ENCODE measurements around the gene UGT1A4.

Gene UGT1A4

DNA sequence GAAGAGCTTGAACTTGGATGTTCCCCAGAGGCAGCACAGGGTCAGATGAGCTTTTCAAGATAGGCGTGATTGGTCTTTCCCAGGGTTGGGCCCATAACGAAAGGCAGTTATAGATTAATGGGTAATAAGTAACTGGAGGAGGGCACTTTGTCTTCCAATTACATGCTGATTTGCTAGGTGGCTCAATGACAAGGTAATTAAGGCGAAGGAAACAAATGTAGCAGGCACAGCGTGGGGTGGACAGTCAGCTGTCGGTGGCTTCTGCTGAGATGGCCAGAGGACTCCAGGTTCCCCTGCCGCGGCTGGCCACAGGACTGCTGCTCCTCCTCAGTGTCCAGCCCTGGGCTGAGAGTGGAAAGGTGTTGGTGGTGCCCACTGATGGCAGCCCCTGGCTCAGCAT, at the start of gene UGT1A4:
UGT1A4 (plus strand) TSS at position 185 of the 400 bp plus-strand sequence; CDS start at position 270, 85 bp downstream.
- no peak for DNase-seq

DNA sequence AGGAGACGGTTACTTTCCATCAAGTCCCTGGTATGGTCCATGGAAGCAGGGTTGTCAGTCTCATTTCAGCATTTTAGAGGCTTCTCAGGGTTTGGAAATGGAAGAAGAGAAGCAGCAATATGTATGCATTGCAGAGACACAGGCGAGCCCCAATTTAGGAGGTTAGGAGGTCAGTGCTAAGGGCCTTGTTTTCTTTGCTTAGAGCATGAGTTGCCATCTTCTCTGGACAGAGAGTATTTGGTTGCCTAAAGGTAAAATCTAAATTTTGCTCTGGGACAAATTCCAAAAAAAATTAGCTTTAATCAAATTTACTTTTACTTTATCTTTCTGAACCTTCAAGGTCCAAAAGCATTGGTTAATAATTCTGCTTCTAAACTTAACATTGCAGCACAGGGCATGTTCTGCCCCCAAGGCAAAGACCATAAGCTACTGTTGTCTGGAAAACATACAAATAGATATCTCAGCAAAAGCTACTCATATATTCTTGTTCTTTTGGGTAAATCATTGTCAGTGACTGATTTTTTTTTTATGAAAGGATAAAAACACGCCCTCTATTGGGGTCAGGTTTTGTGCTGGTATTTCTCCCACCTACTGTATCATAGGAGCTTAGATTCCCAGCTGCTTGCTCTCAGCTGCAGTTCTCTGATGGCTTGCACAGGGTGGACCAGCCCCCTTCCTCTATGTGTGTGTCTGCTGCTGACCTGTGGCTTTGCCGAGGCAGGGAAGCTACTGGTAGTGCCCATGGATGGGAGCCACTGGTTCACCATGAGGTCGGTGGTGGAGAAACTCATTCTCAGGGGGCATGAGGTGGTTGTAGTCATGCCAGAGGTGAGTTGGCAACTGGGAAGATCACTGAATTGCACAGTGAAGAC, 47.0 kb upstream of the UGT1A4 start, which contains the start of gene UGT1A9:
UGT1A9 (plus strand) TSS at position 609 of the 872 bp plus-strand sequence; CDS start at position 646, 37 bp downstream.
- DNase-seq = no peak

DNA sequence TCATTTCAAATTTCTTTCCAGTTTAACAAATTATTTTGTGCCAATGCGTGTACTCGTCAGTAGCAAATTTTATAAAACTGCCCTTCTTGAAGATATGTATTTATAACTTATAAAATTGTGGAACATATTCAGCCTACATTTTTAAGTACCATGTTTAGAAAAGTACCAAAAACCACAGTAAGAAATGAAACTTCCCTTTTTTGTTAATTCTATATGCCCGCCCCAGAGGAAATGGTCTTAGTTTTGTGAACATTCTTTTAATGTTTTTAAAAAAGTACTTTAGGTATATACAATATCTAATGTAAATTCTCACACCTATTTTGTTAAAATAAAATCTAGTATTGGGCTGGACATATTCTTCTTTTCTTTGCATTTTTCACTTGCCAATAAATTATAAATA, 45.6 kb upstream of the UGT1A4 start:
- no peak for DNase-seq

DNA sequence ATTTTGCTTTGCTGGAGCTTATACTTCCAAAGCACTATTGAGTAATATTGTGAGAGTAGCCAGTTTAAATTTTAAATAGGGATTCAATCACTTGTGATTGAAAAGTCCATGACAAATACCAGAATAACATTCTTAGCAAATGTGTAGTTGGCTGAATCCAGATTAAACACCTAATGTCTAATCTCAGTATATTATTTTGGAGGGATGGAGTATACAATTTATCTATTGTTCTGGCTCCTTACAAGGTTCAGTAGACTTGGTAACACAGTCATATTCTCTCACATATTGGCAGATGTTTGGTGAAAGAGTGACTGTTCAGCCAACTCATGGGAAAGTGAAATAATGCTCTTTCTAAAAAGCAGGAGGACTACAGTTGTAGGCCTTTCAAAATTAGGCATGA, 44.6 kb upstream of the UGT1A4 start:
- no peak for DNase-seq

DNA sequence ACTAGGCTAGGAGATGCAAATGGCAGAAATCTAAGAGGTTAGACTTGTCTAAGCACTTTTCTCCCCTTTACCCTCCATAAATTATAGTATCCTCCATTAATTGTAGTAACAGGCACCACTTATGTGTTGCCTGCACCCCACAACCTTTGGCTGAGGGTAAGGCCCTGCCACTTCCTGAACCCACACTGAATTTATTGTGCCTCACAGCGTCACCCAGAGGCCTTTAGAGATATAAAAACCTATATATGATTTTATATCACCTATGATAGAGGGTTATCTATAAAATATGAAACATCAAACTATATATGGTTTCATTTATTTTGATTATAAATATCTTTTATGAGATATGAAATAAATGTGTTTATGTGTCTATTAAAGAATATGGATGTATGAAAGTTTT, 44.2 kb upstream of the UGT1A4 start:
- no peak for DNase-seq

DNA sequence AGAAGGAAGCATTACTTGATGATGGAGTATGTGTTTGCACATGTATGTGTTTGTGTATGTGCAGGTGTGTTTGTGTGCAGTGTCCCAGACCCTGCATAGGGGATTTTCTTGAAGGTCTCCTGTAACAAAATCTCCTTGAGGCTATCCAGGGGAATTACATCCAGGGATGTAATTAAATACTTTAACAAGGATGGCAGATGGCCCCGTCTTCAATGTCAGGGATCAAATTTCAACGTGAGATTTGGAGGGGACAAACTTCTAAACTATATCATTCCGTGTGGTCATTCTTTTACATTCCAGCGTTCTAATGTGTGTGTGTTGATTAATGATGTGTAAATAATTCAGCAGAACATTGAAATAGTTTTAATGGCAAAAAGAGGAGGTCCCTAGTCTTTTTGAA, 43.5 kb upstream of the UGT1A4 start:
- DNase-seq = no peak

DNA sequence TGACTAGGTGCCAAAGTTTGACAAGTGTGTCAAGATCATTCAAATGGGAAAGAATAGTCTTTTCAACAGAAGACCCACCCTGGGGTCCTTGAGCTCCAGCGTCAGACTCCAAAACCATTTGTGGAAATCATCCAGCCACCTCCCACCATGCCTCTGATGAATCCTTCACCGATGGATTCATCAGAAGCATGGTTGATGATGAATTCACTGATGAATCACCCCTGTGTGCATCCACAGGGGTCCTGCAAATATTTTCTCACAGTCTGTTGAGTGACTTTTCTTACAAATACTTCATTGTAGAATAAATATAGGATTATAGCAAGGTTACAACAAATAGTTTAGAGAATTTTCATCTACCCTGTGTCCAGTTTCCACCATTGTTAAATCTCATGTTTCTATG, 42.5 kb upstream of the UGT1A4 start:
- DNase-seq = no peak

DNA sequence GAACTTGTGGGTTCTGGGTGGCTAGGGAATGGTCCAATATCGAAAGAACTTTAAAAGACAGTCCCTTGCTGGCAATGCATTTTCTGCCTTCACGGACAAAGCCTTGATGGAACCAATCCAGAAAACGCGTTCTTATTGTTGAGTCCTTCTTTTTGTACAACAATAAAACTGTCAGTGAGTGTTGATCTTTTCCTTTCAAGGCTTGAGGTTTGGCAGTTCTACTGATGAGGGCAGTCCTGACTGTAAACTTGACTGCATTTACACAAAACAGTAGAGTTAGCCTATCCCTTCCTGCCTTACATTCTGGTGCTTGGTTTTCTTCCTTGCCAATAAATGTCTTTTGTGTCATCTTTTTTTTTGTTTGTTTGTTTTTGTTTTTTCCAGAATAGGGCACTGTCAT, 39.3 kb upstream of the UGT1A4 start:
- DNase-seq = no peak

DNA sequence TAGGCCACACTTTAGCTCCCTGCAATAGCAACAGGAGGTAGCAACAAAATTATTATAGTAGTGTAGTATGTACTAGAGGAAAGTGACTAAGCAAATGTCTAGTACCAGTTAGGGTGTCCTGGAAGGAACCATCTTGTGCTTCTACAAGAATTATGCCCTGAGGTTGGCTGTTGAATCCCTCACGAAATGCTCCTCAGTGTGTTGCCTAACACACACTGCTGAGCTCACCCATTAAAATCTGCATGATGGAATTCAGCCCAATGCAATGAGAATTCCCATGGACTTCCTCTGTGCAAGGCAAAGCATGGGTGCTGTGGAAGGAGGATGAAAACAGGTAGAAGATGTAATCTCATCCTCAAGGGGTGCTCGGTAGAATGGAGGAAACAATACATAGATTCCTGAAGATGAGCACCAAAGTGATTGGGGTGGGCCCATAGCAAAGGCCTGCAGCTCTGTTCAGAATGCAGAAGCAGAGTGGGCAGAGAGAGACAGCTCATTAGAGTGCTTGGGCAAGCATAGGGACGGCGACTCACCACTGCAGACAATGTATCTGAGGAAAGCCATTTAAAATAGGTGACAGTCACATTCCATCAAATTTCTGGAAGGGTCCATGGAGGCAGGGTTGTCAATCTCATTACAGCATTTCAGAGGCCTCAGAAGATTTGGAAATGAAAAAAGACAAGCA, 38.0 kb upstream of the UGT1A4 start:
- no peak for DNase-seq

DNA sequence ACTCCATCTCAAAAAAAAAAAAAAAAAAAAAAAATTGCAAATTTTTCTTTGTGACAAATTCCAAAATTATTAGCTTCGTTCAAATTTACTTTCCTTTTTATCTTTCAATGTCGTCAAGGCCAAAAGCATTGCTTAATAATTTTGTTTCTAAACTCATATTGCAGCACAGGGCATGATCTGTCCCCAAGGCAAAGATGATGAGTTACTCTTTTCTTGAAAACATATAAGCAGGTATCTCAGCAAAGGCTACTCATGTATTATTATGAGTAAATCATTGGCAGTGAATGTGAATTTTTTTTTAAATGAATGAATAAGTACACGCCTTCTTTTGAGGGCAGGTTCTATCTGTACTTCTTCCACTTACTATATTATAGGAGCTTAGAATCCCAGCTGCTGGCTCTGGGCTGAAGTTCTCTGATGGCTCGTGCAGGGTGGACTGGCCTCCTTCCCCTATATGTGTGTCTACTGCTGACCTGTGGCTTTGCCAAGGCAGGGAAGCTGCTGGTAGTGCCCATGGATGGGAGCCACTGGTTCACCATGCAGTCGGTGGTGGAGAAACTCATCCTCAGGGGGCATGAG, 36.9 kb upstream of the UGT1A4 start, which contains the start of gene UGT1A7:
UGT1A7 (plus strand) TSS at position 381 of the 579 bp plus-strand sequence; CDS start at position 418, 37 bp downstream.
- no peak for DNase-seq

DNA sequence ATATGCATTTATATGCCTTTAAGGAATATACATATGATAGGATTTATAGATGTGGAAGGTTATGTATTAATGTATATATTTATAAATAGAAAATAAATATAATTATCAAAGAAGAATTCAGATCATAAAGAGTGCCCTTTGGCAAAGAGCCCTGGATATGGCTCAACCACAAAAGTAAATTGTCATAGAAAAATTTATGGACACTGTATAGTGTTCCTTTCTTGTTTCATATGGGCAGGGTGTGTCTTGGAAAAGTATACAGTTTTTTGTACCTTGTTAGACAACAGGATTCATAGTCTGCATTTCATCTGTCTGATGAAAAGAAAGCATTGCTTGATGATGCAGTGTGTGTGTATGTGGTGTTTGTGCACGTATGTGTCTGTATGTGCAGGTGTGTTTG, 33.9 kb upstream of the UGT1A4 start:
- no peak for DNase-seq

DNA sequence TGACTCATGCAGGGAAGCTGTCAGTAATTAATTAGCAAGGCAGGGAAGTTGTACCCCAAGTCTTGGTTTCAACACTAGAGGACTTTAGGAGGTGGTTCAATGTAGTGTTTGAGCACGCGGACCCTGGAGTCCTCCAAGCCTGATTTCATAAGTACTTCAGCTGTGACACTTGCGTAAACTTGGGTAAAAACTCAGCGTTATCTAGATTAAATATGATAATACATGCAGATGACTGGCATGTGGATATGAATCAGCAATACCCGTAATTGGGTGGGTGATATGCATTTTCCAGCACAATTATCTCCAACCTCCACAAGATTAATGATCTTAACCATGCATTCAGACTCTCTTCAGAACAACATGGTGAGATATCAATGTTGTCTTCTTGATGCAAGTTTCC, 31.6 kb upstream of the UGT1A4 start:
- DNase-seq = no peak

DNA sequence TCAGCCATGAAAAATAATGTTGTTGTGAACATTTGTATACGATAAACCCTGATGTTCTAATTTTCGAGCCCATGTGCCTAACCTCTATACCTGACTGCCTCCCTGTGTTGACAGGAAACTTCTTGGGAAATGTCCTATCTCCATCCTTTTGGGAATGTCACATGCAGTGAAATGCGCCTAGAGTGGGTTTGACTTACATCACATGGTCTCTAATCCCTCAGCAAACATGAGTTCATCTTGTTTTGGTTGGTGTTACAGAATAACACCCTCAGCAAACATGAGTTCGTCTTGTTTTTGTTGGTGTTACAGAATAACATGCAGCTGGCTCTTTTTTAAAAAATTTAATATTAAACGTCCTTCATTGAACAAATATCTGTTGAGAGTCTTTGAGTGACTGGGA, 30.2 kb upstream of the UGT1A4 start:
- DNase-seq = no peak

DNA sequence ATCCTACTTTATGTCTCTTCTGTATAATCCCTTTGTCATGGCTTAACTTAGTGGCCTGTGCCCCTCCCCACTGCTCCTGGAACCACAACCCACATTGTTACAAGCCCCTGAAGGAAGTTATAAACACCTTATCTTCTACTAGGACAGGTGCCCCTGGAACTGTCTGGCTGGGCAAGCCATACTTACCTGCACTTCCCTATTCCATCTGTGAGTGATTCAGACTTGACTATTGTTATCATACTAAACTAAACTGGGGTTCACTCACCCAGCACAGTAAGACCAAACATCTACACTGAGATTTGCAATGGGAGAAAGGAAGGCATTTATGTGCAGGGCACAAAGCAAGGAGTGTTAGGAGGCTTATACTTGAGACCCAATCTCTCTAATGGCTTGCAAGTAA, 29.5 kb upstream of the UGT1A4 start:
- no peak for DNase-seq

DNA sequence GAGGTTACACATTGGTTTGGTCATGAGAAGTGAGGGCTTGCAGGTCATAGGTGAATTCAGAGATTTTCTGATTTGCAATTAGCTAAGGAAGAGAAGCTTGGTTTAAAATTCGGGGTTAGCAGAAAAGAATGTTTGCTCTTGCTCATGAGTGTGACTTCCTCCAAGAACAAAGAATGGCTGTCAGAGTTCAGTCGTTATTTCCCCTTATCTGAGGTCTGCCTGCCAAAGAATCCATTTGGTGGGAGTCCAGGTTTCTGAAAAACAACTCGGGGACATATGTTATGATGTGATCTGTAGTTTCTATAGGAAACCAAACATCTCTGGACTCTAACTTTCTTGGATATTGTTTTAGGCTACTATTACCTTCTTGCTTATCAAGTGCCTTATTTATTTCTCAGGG, 29.0 kb upstream of the UGT1A4 start:
- DNase-seq = no peak

DNA sequence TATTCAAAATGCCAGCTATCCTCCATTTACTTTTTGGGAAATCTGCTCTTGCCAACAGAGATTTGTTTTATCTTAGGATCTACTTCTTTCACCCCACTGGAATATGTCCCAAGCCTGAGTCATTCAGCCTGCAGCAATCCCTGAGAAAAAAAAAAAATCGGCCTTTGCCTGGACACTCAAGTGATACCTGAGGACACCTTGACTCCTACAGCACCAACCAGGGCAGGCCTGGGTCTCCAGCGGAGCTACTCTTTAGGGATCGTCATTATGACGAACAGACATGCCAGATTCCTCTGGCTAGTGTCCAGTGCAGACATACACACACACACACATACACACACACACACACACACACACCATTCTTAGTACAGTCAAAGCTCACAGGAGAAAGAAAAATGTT, 28.1 kb upstream of the UGT1A4 start:
- DNase-seq = no peak

DNA sequence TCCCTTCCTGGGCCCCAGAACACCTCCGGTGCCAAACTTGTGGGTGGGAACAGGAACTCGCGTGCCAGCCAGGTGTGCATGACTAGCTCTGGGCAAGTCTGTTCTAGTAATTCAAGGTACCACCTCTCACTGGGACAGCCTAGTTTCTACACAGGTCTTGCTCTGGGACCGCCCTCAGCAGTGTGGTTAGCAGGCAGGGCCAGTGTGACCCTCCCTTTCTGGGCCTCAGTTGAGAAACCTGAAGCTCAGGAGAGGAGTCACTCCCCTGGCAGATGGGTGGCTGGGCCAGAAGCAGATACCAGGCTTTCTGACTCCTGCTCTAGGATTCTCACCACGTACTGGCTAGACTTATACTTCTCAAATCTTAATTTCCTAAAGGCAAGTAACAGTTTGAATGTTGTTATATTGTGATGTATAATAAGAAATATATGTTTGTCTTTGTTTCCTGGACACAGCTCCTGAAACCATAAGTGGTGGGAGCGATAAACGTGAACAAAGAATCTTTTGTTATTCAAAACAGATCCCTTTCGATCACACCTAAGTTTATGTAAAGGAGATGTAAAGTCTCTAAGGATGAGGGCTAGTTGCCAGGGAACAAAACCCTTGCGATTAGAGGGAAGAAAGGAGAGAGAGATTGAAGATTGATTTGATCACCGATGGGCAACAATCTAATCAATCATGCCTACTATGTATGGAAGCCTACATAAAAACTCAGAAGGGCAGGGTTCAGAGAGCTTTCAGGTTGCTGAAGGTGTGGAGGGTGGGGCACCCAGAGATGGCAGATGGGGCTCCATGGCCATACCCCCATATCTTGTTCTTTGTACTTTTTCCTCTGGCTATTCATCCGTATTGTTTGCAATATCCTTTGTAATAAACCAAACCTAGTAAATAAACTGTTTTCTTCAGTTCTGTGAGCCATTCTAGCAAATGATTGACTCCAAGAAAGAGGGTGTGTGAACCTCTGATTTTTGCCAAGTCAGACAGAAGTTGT, 26.8 kb upstream of the UGT1A4 start:
- no peak for DNase-seq

DNA sequence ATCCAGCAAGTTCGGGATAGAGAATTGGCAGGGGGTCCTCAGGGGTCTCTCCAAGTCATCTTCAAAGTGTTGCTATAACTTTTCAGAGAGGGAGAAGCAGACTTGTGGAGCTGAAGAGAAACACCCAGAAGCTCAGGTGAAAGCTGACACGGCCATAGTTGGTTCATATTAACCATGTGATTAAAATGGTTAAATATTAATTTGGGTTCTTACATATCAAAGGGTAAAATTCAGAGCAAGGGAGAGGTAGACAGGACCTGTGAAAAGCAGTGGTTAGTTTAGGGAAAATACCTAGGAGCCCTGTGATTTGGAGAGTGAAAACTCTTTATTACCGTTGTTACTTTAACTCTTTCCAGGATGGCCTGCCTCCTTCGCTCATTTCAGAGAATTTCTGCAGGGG, 25.9 kb upstream of the UGT1A4 start, which contains the start of gene UGT1A6:
UGT1A6 (plus strand) TSS at position 243 of the 400 bp plus-strand sequence; CDS start at position 358, 115 bp downstream.
- no peak for DNase-seq

DNA sequence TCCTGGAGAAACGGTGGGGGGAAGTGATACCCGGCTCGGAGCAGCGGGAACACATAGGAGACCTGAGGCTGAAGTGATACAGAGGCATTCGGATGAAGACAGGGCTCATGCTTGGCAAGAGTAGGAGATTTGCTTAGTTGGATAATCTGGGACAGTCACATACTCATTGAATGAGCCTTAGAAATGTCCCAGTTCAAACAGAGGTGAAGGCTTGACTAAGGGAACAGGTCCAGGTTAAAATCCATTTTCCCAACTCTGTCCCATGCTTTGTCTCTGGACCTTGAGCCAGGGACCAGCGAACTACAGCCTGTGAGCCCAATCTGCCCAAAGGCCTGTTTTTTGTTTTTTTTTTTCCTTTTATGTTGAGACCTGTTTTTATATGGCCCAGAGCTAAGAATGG, 24.6 kb upstream of the UGT1A4 start:
- no peak for DNase-seq

DNA sequence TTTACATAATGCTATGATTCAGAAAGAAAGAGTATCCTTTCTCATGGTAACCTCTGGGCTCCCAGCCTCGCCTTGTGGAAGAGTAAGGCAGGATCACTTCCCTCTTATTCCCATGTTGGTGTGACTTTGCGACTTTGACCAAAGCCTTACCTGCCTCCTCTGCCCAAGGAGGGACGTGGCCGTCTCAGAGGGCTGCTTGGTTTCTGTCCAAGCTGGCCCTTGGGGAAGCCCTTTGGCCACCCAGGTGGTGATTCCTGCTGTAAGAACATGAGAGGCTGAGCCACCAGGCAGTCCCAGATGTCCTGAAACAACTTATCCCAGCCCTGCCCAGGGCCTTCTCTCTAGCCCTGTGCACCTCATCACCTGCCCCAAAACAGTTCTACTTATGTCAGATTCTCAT, 19.8 kb upstream of the UGT1A4 start:
- DNase-seq = no peak

DNA sequence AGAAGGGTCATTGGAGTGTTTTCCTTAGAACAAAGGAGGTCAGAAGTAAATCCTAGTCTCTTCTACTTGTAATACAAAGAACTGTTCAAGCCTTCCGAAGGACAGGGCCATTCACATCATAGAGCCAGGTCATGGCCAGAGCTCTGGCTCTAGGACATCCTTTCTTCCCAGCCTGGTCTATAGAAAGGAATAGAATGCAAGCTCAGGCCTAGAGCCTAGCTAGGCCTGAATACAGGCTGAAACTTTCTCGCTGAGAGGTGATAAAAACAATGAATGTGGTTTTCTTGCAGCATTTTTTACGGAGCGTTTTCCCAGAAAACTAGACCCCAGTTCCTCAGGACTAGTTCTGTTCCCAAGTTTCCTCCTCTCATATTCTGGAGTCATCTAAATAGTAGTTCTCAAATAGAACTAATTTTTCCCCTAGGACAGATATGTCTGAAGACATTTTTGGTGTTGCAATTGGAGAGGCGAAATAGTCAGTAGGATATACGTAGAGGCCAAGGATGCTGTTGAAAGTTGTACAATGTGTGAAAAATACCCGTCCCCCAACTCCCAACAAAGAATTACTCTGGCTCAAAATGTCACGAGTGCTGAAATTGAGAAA, 19.0 kb upstream of the UGT1A4 start:
- DNase-seq = no peak
